PC-3 (cell line): ENCODE data around the gene ACSS2. TPM values are rescaled to one million over a fixed set of nuclear protein-coding genes. Genes with fewer than 3 reads are reported as not detected.
"Not testable (repeated sequence)": the region's sequence is repeated elsewhere in the genome, so short reads cannot be mapped to it uniquely, and the experiment has no call there.

Experiments used
- ATAC-seq: fragments of 200-7000 bp; cut with Tn5 transposase; 2 replicates; pipeline ENCODE4 v1.9.1; 2020; ENCODE audit warnings: mild to moderate bottlenecking, moderate library complexity
- BruUV-seq: library from RNA; stranded (reverse); fragments of 400-500 nt; replicated peaks from 2 replicates; lab custom pipeline; 2021; lab: Mats Ljungman, UMichigan
- CTCF ChIA-PET: fragments of 300-600 bp; sonication (Branson Sonifier 250); formaldehyde crosslinking; loops from one replicate; lab custom pipeline; 2022; ENCODE audit warnings: antibody characterized with exemption; lab: Charles Lee
- POLR2A ChIA-PET: fragments of 300-600 bp; sonication (Branson Sonifier 250); formaldehyde crosslinking; loops from one replicate; lab custom pipeline; 2022; ENCODE audit warnings: antibody characterized with exemption; ENCODE audit not compliant: unreplicated experiment; lab: Charles Lee
- DNase-seq: peaks from one replicate; pipeline ENCODE4 v3.0.0-alpha.2; 2015
- H2AFZ ChIP-seq: fragments of 300-600 bp; sonication (generic); 2 replicates; pipeline ENCODE4 v1.6.0; 2016; ENCODE audit warnings: antibody characterized with exemption, low read length
- H3F3A ChIP-seq: fragments of 300-600 bp; sonication (generic); one replicate; pipeline ENCODE4 v1.6.0; 2017; ENCODE audit warnings: antibody characterized with exemption, low read length, control low read depth, mild to moderate bottlenecking; ENCODE audit not compliant: unreplicated experiment
- H3K27ac ChIP-seq: fragments of 300-600 bp; sonication (generic); 2 replicates; pipeline ENCODE4 v1.5.1; 2016; ENCODE audit warnings: mild to moderate bottlenecking, low read length
- H3K27me3 ChIP-seq: fragments of 300-600 bp; sonication (generic); 2 replicates; pipeline ENCODE4 v1.6.1; 2016; ENCODE audit warnings: low read length, mixed read lengths
- H3K36me3 ChIP-seq: fragments of 300-600 bp; sonication (generic); 2 replicates; pipeline ENCODE4 v1.6.1; 2016; ENCODE audit warnings: low read depth, mixed run types, low read length, mixed read lengths
- H3K4me1 ChIP-seq: fragments of 300-600 bp; sonication (generic); 2 replicates; pipeline ENCODE4 v1.5.1; 2016; ENCODE audit warnings: low read length; ENCODE audit not compliant: insufficient read depth
- H3K4me2 ChIP-seq: fragments of 300-600 bp; sonication (generic); 2 replicates; pipeline ENCODE4 v1.6.0; 2016; ENCODE audit warnings: low read length
- H3K4me3 ChIP-seq: fragments of 300-600 bp; sonication (generic); 2 replicates; pipeline ENCODE4 v1.5.1; 2016; ENCODE audit warnings: mild to moderate bottlenecking, low read length, mixed read lengths
- H3K79me2 ChIP-seq: fragments of 300-600 bp; sonication (generic); 2 replicates; pipeline ENCODE4 v1.6.1; 2017; ENCODE audit warnings: low read length, mixed read lengths
- H3K9ac ChIP-seq: fragments of 300-600 bp; sonication (generic); 2 replicates; pipeline ENCODE4 v1.6.0; 2016; ENCODE audit warnings: mild to moderate bottlenecking, low read length
- H3K9me2 ChIP-seq: fragments of 300-600 bp; sonication (generic); replicated peaks from 2 replicates; pipeline ENCODE4 v1.6.1; 2016; ENCODE audit warnings: mixed run types, low read length, mixed read lengths
- H3K9me3 ChIP-seq: fragments of 300-600 bp; sonication (generic); 2 replicates; pipeline ENCODE4 v1.6.1; 2016; ENCODE audit warnings: low read length, mixed read lengths
- H4K20me1 ChIP-seq: fragments of 300-600 bp; sonication (generic); 2 replicates; pipeline ENCODE4 v1.6.1; 2016; ENCODE audit warnings: low read length, mixed read lengths
- EZH2 ChIP-seq: fragments of 300-600 bp; sonication (generic); IDR thresholded peaks from one replicate; pipeline ENCODE4 v1.6.1; 2017; ENCODE audit warnings: antibody characterized with exemption, mild to moderate bottlenecking, low read length; ENCODE audit not compliant: unreplicated experiment
- EZH2phosphoT487 ChIP-seq: fragments of 300-600 bp; sonication (generic); IDR thresholded peaks from 2 replicates; pipeline ENCODE4 v1.6.1; 2018; ENCODE audit warnings: mild to moderate bottlenecking, antibody characterized with exemption, low read length, borderline replicate concordance
- intact Hi-C: fragments of 100-400 bp; cut with micrococcal nuclease; formaldehyde crosslinking; loops from 2 replicates; pipeline ENCODE4 v1.9.0; 2023
- total RNA-seq: library from RNA; depleted of rRNA; stranded (reverse); fragments of >200 nt; gene quantifications from 2 replicates; pipeline ENCODE4 v1.2.3, GENCODE V29; 2014
- TF ChIP-seq, protein P1 (sequence below): fragments of 300-600 bp; sonication (generic); conservative IDR thresholded peaks from 2 replicates; pipeline ENCODE4 v1.5.1; 2017; ENCODE audit warnings: antibody characterized with exemption, low read depth, mild to moderate bottlenecking, low read length

The ACSS2 gene
- total RNA-seq, 1 experiment from 2014 or later, result 78.9 TPM

DNA sequence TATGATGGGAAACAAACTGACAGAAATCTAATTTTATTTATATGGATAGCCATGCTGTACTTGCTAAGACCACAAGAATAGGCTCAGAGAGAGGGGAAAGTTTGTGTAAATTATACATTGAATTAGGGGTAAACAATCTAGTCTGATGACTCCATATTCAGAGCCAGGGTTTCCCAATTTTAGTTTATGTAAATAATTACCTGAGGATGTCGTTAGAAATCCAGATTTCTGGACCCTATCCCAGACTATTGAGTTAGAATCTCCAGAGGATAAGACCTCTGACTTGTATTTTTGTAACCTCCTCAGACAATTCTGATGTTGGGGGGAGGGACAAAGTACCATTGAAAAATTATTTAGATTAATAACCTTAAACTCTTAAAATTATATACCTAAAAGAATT lies 18.3 kb downstream of the ACSS2 start:
- H2AFZ ChIP-seq, result no peak overlapping the region
- no peaks in the 10 kb centered on the region for H3K9me2 ChIP-seq
- no peak for ATAC-seq
- H3K4me1 ChIP-seq, result peaks cover 24% of the 10 kb centered on the region
- no peaks in the 10 kb centered on the region for H3K36me3 ChIP-seq
- intact Hi-C loops, result no loop called here
- H3K79me2 ChIP-seq, result peaks cover 18% of the 10 kb centered on the region
- H4K20me1 ChIP-seq, result no peaks in the 10 kb centered on the region
- no peaks in the 10 kb centered on the region for H3K27me3 ChIP-seq
- CTCF ChIA-PET, result no interaction called here
- no peak overlapping the region for H3K4me3 ChIP-seq
- H3K9ac ChIP-seq, result no peak overlapping the region
- no peaks in the 10 kb centered on the region for H3F3A ChIP-seq
- no peaks in the 10 kb centered on the region for H3K9me3 ChIP-seq
- no peak overlapping the region for H3K27ac ChIP-seq
- no TSS peak for BruUV-seq
- POLR2A ChIA-PET, result no interaction called here
- DNase-seq, result no peak
- H3K4me2 ChIP-seq, result no peak overlapping the region
- no peak for TF ChIP-seq EZH2phosphoT487
- TF ChIP-seq, protein P1, sequence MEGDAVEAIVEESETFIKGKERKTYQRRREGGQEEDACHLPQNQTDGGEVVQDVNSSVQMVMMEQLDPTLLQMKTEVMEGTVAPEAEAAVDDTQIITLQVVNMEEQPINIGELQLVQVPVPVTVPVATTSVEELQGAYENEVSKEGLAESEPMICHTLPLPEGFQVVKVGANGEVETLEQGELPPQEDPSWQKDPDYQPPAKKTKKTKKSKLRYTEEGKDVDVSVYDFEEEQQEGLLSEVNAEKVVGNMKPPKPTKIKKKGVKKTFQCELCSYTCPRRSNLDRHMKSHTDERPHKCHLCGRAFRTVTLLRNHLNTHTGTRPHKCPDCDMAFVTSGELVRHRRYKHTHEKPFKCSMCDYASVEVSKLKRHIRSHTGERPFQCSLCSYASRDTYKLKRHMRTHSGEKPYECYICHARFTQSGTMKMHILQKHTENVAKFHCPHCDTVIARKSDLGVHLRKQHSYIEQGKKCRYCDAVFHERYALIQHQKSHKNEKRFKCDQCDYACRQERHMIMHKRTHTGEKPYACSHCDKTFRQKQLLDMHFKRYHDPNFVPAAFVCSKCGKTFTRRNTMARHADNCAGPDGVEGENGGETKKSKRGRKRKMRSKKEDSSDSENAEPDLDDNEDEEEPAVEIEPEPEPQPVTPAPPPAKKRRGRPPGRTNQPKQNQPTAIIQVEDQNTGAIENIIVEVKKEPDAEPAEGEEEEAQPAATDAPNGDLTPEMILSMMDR, result no peak
- no peak for TF ChIP-seq EZH2

DNA sequence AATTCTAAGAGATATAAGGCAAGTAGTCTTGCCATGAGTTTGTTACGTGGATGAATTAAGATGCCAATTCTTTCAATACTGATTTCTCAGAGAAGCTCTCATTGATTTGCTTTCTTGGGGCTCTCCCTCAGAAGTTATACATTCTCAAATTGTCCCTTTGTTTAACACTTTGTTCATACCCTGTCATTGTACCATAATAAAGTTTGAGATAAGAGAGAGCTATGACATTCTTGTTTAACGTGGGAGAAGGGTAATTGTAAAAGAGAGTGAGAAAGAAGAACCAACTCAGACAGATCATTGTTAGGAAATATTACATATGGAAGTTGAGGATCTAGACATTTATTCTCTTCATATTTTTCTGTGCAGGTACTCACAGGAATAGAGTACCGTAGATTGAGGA lies 19.1 kb downstream of the ACSS2 start:
- no peak overlapping the region for H3K27ac ChIP-seq
- no peaks in the 10 kb centered on the region for H3K9me3 ChIP-seq
- intact Hi-C loops, result no loop called here
- H2AFZ ChIP-seq, result no peak overlapping the region
- no peak overlapping the region for H3K4me3 ChIP-seq
- ChIA-PET POLR2A (no interaction called here), CTCF (no interaction called here)
- peaks cover 18% of the 10 kb centered on the region for H3K79me2 ChIP-seq
- H3K4me2 ChIP-seq, result no peak overlapping the region
- H3K27me3 ChIP-seq, result no peaks in the 10 kb centered on the region
- no peaks in the 10 kb centered on the region for H3K9me2 ChIP-seq
- no peaks in the 10 kb centered on the region for H3F3A ChIP-seq
- no peaks in the 10 kb centered on the region for H3K36me3 ChIP-seq
- no peak for ATAC-seq
- no peak overlapping the region for H3K9ac ChIP-seq
- BruUV-seq, result no TSS peak
- TF ChIP-seq EZH2, result no peak
- TF ChIP-seq, protein P1, result no peak
- TF ChIP-seq EZH2phosphoT487, result no peak
- DNase-seq, result no peak
- H3K4me1 ChIP-seq, result peaks cover 23% of the 10 kb centered on the region
- no peaks in the 10 kb centered on the region for H4K20me1 ChIP-seq

DNA sequence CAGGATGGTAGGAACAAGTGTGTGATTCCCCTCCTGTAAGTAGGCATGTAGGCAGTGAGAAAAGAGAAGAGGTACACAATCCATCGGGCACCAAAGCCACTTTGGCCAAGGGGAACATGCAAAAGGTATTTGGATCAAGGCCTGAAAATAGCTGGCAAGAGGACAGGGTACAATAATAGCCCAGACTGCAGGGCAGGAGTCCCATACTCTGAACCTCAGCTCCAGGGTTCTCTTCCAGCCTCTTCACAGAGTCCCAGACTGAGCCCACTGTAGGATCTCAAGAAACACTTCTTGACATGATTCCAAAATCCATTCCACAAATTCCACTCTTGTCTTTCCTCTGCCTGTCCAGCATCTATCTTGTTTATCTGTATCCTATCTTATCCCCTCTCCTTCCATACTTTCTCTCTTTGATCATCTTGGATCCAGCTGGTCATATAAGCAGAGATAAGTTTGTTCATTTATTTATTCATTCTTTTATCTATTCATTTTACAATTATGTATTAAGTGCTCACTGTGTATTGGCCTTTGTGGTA lies 19.7 kb downstream of the ACSS2 start:
- H4K20me1 ChIP-seq, result no peaks in the 10 kb centered on the region
- no peaks in the 10 kb centered on the region for H3K36me3 ChIP-seq
- H3K9me2 ChIP-seq, result no peaks in the 10 kb centered on the region
- no peak overlapping the region for H3K4me2 ChIP-seq
- no peaks in the 10 kb centered on the region for H3F3A ChIP-seq
- H3K79me2 ChIP-seq, result peaks cover 18% of the 10 kb centered on the region
- CTCF ChIA-PET, result no interaction called here
- BruUV-seq, result no TSS peak
- TF ChIP-seq EZH2phosphoT487 (no peak), EZH2 (no peak)
- TF ChIP-seq, protein P1, result no peak
- no peak overlapping the region for H2AFZ ChIP-seq
- H3K9me3 ChIP-seq, result no peaks in the 10 kb centered on the region
- no peak for ATAC-seq
- no peak overlapping the region for H3K27ac ChIP-seq
- no peaks in the 10 kb centered on the region for H3K27me3 ChIP-seq
- H3K4me3 ChIP-seq, result no peak overlapping the region
- POLR2A ChIA-PET, result no interaction called here
- no peak overlapping the region for H3K9ac ChIP-seq
- no peak for DNase-seq
- H3K4me1 ChIP-seq, result peaks cover 16% of the 10 kb centered on the region
- intact Hi-C loops, result no loop called here

DNA sequence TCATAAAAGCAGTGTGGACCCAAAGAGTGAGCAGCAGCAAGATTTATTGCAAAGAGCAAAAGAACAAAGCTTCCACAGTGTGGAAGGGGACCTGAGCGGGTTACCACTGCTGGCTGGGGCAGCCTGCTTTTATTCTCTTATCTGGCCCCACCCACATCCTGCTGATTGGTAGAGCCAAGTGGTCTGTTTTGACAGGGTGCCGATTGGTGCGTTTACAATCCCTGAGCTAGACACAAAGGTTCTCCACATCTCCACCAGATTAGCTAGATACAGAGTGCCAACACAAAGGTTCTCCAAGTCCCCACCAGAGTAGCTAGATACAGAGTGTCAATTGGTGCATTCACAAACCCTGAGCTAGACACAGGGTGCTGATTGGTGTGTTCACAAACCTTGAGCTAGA lies 21.7 kb downstream of the ACSS2 start:
- ATAC-seq, H3K36me3 ChIP-seq, H3K4me2 ChIP-seq, H3K4me1 ChIP-seq, H3K9me2 ChIP-seq, BruUV-seq, H3K27me3 ChIP-seq, H3K9ac ChIP-seq, CTCF ChIA-PET, intact Hi-C loops, H3K79me2 ChIP-seq, H3K9me3 ChIP-seq, H3K27ac ChIP-seq, H2AFZ ChIP-seq, POLR2A ChIA-PET, H3F3A ChIP-seq, H3K4me3 ChIP-seq, DNase-seq, H4K20me1 ChIP-seq: not testable (repeated sequence)
